HUDEP-2 (cell line): Measurements from ENCODE around the gene MAD1L1.
"Not testable (repeated sequence)": the region's sequence is repeated elsewhere in the genome, so short reads cannot be mapped to it uniquely, and the experiment has no call there.

ENCODE experiments used
- DNase-seq, 76 experiments: peaks; one replicate each; lab custom pipeline; 2025; ENCODE audit not compliant: unreplicated experiment in 76 of 76; lab: John Stamatoyannopoulos, UW

MAD1L1 gene

DNA sequence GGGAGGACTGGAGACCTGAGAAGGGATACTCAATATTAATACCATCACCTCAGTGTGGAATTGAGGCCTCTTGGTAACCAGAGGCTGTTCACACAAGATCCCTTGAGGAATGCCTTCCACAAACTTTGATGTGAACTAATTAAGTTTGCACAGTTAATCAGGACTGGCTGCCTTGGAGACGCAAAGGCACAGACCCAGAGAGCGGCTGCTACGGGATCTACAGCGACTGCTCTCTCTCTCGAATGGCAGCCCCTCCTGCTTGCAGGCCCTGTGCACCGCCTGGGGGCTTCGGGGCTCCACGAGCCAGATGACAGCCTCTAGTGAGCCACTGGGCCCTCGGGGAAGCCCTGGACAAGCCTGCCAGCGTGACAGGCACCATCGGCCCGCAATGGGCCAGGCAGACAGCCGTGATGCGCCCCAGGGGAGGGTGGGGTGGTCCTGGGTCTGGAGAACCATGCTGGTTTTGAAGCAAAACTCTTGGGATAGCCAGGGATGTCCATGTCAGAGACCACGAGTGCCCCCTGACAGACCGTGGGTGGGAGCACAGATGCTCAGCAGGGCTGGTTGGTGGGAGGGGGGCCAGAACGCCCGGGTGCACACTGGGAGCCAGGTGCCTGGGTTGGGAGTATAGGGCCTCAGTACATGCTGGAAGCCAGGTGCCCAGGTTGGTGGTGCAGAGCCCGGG lies 367.0 kb downstream of the MAD1L1 start:
- no peak for DNase-seq

- no peak for DNase-seq
Observed at GRCh38 chr7:1865000-1865555, 367.7 kb downstream of the MAD1L1 start.

DNA sequence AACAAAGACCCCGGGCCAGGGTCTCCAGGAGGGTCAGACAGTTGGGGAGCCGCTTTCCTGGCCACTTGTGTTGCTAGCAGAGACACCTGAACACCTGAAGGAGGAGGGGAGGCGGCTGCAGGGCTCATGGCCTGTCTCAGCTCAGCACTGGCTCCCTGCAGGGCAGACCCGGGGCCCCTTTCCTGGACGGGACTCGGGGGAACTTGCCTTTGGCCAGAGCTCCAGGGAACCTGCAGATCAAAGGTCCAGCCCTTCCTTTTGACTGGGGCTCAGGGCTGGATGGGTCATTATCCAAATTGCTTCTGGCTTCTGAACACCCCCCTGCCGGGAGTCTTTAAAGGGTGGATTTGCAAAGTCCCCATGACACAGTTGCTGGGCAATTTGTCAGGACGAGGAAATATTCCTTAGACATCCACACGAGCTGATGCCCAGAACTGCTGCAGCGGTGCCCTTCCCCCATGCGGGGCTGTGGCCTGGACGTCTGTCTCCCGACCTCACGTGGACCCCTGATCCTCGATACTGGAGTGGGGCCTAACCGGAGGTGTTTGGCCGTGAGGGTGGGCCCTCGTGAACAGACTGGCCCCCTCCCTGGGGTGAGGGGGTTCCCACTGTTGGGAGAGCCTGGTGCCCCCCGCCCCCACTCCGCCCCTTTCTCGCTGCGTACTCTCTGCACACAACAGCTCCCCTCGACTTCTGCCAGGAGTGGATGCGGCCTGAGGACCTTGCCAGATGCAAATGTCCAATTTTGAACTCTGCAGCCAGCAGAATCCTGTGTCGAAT lies 368.4 kb downstream of the MAD1L1 start:
- DNase-seq: no peak

- no peak for DNase-seq
Observed at GRCh38 chr7:1863091-1863900, 369.4 kb downstream of the MAD1L1 start.

DNA sequence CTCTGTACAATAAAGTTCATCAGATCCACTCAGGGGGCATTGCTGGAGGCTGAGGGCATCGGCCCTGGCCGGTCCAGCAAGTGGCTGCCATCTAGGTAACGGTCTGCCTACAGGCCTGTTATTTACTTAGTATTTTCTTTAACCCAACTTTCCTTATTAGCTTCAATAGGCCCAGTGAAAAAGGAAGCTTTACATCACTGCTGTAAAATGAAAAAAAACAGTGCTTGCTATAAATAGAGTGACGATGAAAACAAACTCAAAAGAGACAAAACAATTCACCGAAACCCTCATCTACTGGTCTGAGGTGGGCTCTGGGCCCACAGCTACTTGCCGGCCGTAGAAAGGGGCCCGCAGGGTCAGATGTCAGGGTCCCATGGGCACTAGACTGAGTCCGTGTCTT lies 370.2 kb downstream of the MAD1L1 start:
- DNase-seq: no peak

GRCh38 chr7:1861799-1862458 lies 370.8 kb downstream of the MAD1L1 start:
- no peak for DNase-seq

DNA sequence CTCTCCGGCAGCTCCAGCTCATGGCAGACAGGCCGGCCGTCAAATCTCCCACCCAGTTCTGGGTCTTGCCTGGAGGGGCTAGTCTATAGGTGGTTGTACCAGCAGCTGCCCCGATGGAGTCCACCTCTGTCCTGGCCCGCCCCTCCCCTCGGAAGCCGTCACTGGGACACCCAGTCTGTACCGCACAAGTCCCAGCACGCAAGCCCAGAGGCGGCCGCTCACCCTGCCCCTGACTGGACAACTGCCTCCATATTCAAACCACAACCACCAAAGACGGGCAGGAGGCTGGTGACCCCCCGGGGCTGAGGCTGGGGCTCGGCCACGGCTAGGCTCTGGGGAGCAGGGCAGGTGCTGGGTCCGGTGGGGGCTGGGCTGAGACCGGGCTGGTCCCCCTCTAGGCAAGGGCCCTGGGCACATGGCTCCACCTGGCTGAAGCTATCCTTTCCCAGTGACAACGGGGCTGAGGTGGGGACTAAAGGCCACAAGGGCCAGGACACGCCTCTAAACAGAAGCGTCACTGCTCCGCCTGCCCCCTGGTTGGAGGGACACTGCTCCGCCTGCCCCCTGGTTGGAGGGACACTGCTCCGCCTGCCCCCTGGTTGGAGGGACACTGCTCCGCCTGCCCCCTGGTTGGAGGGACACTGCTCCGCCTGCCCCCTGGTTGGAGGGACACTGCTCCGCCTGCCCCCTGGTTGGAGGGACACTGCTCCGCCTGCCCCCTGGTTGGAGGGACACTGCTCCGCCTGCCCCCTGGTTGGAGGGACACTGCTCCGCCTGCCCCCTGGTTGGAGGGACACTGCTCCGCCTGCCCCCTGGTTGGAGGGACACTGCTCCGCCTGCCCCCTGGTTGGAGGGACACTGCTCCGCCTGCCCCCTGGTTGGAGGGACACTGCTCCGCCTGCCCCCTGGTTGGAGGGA lies 371.6 kb downstream of the MAD1L1 start:
- not testable (repeated sequence) for DNase-seq

GRCh38 chr7:1859266-1860035 lies 373.3 kb downstream of the MAD1L1 start:
- DNase-seq: no peak

GRCh38 chr7:1858435-1859265 lies 374.1 kb downstream of the MAD1L1 start:
- DNase-seq: no peak

DNA sequence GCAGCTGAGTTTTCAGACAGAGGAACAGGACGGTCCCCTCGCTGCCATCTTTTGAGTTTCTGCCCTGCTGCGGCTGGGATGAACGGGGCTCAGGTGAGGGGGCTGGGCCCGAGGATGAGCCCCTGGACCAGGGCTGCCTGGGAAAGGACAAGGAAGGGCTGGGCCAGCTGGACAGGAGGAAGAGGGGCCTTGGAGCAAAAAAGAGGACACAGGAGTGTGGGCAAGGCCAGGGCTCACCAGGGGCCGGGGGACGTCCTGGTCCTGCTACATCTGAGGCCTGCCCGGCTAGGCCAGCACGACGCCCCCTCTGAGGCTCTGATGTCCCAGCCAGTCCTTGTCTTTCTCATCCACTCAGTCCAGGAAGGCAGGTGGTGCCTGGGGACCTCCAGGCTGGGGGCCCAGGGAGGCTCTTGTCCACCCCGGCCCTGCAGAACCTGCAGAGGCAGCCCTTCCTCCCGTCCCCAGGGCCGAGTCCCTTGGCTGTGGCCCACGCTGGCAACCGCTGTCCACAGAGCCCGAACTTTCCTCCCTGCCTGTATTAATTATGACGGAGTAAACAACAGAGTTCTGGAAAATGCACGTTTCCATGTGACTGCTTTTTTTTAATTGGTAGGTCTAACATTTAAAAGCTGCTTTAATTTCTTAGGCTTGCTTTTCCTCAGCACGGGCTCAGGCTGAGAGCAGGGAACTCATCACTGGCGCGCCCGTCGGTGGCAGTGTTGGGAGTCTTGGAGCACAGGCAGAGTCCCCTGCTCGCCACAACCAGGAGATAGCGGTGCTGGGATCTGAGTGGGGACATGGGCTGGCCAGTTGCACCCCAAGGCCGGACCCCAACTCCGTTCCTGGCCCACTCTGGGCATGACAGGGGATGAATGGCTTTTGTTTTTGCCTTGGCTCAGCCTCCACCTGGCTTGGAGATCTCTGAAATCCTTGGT lies 375.0 kb downstream of the MAD1L1 start:
- no peak for DNase-seq

DNA sequence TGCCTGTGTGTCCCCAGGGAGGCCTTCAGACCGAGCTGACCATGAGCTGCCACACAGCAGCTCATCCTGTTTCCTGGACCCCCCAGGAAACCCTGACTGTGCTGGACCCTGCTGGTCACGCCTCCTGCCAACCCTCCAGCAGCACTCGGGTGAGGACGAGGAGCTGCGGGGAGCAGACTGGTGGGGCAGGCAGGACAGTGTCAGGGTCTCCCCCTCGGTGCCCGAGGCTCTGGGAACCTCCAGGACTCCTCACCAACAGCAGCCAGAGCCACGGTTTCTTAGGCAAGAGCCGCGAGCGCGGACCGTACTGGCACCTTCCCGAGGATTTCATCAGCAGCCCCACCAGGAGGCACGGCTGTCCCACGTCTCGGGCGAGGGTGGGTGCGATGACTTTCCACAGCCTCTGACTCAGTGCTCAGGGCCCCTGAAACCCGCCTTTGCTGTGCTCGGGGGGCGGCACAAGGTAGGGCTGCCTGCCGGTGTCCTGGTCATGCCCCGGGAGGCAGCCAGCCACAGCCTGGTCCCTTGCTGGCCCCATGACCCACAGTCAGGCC lies 375.8 kb downstream of the MAD1L1 start:
- no peak for DNase-seq

DNA sequence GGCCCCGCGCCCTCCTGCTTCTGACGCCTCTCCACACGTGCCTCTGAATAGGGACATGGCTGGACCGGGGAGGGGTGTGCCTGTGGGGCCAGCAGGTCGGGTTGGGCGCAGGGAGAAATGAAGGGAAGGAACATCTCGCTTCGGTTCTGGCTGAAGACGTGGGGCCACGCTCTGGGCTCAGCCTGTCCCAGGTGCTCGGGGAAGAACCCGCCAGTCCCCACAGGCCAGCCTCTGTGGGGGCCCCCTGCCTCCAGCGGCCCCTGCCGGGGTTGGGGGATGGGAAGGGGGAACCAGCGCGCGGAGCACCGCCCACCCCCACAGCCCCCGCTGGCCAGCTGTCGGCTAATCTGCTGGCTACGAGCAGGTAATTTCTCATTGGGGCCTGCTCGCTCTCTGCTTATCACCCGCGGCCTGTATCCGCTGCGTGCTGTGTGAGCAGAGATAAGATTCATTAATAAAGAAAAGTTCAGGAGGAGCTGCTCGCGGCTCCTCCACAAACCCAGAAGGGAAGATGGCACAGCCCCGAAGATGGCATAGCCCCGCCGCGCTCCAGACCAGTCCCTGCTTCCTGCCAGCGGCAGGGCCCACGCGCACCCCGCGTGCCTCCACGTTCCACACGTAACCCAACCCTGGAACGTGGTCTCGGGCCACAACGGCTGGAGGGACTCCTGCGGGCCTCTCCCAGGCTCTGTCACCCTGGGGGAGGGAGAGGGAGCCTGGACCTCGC lies 376.4 kb downstream of the MAD1L1 start:
- peak in 73 of 76 experiments; percentile 29 to 93 (median 74) for DNase-seq

- peak in 2 of 76 experiments; percentile 65 to 70 for DNase-seq
Observed at GRCh38 chr7:1855725-1856160, 377.0 kb downstream of the MAD1L1 start.

DNA sequence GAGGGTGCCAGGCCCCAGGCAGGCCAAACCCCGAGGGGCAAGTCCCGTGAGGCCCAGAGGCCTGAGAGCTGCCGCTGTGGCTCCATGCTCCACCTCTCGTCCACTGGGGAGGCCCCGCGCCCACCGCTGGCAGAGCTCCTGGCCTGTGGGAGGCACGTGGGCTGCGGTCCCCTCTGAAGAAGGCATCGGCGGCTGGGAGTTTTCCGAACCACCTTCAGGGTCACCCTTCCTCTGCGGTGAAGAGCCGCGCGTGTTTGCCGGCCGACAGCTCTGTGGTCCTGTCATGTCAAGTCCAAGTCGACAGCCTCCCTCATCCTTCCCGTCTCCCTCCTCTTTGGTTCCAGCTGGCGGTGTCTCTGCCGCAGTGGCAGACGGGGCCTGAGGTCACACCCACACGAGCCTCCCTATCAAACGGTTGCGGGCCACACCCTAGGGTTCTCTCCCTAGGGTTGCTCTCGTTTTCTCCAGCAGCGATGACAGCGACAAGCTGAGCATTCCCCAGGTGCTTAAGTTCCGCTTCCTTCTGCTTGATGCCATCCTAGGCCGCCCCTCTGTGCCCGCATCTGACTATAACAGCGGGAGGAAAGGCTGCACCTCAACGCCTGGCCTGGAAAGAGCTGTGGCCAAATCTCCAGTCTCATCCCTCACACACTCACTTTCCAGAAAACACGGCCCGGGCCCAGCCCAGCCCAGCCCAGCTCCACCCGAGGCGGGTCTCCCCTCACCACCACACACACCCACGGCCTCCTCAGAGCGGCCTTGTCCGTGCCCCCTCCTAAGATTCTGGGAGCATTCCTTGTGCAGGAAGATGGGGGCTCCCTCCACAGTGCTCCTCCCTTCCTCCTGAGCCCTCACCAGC lies 377.6 kb downstream of the MAD1L1 start:
- peak in 71 of 76 experiments; percentile 13 to 92 (median 73) for DNase-seq
